ENCODE data around the gene SLC4A4.
"Not testable (repeated sequence)": the region's sequence is repeated elsewhere in the genome, so short reads cannot be mapped to it uniquely, and the experiment has no call there.

The SLC4A4 gene

GRCh38 chr4:71360844-71361243 lies 22.0 kb downstream of the SLC4A4 start:
- DNase-seq: no peak

GRCh38 chr4:71361476-71361875 lies 22.7 kb downstream of the SLC4A4 start:
- no peak for DNase-seq

- no peak for DNase-seq
Measured at GRCh38 chr4:71366766-71367165, 27.9 kb downstream of the SLC4A4 start.

- no peak for DNase-seq
Measured at GRCh38 chr4:71367546-71367945, 28.7 kb downstream of the SLC4A4 start.

GRCh38 chr4:71368906-71369305 lies 30.1 kb downstream of the SLC4A4 start:
- no peak for DNase-seq

- DNase-seq: no peak
Measured at GRCh38 chr4:71369536-71369935, 30.7 kb downstream of the SLC4A4 start.

GRCh38 chr4:71375494-71375893 lies 36.7 kb downstream of the SLC4A4 start:
- DNase-seq: no peak

- DNase-seq: no peak
Measured at GRCh38 chr4:71377561-71377960, 38.7 kb downstream of the SLC4A4 start.

- DNase-seq: no peak
Measured at GRCh38 chr4:71379126-71379525, 40.3 kb downstream of the SLC4A4 start.

GRCh38 chr4:71380788-71381187 lies 42.0 kb downstream of the SLC4A4 start:
- DNase-seq: no peak

GRCh38 chr4:71382125-71382899 lies 43.5 kb downstream of the SLC4A4 start:
- DNase-seq: no peak

- no peak for DNase-seq
Measured at GRCh38 chr4:71382900-71383560, 44.2 kb downstream of the SLC4A4 start.

- DNase-seq: no peak
Measured at GRCh38 chr4:71383984-71384383, 45.2 kb downstream of the SLC4A4 start.

GRCh38 chr4:71389149-71389827 lies 50.5 kb downstream of the SLC4A4 start:
- no peak for DNase-seq

GRCh38 chr4:71392109-71392508 lies 53.3 kb downstream of the SLC4A4 start:
- DNase-seq: no peak

GRCh38 chr4:71396382-71396781 lies 57.6 kb downstream of the SLC4A4 start:
- no peak for DNase-seq

GRCh38 chr4:71400810-71401209 lies 62.0 kb downstream of the SLC4A4 start:
- DNase-seq: no peak

- no peak for DNase-seq
Measured at GRCh38 chr4:71402616-71403015, 63.8 kb downstream of the SLC4A4 start.

GRCh38 chr4:71404049-71404448 lies 65.2 kb downstream of the SLC4A4 start:
- DNase-seq: no peak

GRCh38 chr4:71405791-71406190 lies 67.0 kb downstream of the SLC4A4 start:
- DNase-seq: no peak

GRCh38 chr4:71406459-71406963 lies 67.7 kb downstream of the SLC4A4 start:
- DNase-seq: no peak

GRCh38 chr4:71408961-71409360 lies 70.1 kb downstream of the SLC4A4 start:
- not testable (repeated sequence) for DNase-seq

GRCh38 chr4:71411981-71412380 lies 73.2 kb downstream of the SLC4A4 start:
- no peak for DNase-seq

GRCh38 chr4:71415491-71415890 lies 76.7 kb downstream of the SLC4A4 start:
- no peak for DNase-seq

Measured in stimulated activated naive CD4-positive, alpha-beta T cell (primary cell).